GM18505 (cell line): ENCODE measurements around the gene TFF1.

Experiments used
- ATAC-seq: cut with Tn5 transposase; IDR thresholded peaks from one replicate; pipeline ENCODE4 v1.9.1; 2021; ENCODE audit not compliant: unreplicated experiment
- POLR2A ChIP-seq: IDR thresholded peaks from 4 replicates; pipeline ENCODE4 v1.6.1; 2011; ENCODE audit warnings: borderline replicate concordance; ENCODE audit not compliant: insufficient read depth, insufficient read length; ENCODE audit errors: extremely low read depth

TFF1 gene

DNA sequence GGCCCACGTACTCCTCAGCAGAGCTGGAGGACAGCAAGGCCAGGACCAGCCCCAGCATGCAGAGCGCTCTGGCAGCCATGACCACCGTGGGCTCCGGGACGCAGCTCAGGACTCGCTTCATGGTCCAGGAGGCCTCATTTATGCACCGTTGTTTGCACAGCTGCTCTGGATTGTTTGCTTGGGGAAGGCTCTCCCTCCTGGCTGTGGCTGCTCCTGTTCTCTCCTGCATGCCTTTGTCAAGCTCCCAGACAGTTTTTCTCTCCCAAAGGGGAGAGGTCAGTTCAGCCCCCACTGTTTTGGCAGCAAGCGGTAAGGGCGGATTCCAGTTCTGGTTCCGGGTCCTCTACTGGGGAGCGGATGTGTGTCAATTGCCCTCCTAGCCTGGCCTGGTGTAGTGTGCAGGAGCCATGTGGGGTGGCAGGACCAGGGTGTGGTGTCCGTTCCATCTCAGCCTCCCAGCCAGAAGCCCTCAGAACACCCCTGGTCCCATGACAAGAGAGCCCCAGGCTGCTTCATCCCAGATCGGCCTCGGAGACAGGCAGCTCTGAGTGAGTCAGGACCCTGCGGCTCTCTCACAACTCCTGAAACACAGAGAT, 50.9 kb downstream of the TFF1 start, which contains the start of gene TFF3:
Gene TFF3 (minus strand): TSS at position 114 of the 596 bp plus-strand sequence. CDS start 35 bp downstream, at position 79.
- no peak for TF ChIP-seq POLR2A
- no peak for ATAC-seq

DNA sequence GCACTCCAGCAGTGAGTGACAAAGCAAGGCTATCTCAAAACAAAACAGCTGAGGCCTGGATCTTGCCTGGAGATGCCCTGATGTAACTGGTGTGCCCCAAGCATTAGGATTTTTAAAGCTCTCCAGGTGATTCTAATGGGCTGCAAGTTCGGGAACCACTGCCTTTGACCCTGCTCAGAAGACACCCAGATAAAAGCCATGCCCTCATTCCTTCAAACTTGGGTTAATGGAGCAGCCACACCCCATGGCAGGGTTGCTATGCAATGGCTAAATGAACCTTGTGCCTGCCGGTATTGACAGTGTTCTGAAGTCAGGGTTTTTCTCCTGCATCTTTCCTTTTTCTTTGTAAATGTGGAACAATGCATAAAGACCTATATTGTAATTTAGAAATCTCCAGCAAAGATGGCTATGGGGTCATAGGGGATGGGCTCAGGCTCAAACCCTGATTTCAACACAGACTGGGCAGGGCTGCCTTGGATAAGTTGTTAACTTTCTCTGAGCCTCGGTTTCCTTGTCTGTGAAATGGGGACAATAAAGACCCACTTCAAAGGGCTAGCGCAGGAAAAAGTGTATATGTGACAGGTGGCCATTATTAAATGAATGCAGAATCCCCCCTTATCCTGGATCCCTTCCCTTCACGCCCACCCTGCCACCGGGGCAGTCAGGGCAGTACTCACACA, 51.6 kb downstream of the TFF1 start:
- no peak for TF ChIP-seq POLR2A
- ATAC-seq: no peak

DNA sequence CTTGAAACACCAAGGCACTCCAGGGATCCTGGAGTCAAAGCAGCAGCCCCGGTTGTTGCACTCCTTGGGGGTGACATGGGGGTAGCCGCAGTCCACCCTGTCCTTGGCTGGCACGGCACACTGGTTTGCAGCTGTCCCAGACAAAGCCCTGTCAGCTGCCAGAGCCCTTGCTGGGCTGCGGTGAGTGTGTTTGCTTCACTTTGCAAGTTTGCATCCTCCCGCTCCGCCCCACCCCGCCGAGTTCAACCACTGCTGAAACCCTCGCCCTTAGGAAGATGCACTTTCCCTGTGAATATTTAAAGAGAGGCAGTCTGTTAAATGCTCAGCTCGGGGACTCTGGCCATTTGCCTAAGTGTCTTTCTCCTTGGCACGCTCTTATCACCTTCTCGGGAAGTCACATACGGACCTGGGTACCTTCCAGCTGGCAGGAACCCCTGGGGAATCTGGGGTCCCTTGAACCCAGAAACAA, 52.8 kb downstream of the TFF1 start:
- TF ChIP-seq POLR2A: no peak
- ATAC-seq: no peak

DNA sequence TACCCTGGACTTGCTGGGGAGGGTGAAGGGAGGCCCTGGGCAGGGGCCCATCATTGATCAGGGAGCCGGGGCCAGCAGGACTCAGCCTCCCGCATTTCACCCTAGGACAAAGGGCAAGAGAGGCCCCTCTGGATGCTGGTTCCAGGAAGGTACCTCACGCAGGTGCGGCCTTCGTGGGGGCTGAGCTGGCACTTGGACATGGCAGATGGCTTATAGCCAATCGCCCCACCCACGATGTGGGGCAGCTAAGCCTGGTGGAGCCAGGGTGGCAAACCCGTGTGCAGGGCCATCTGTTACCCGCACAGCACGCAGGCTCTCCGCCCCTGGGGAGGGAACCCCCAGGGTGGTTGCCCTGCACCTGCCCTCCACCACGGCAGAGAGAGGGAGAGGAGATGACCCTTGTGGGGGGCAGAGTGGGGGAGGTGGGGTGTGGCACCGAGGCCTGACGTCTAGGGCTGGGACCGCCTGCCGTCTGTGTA, 53.7 kb downstream of the TFF1 start:
- no peak for TF ChIP-seq POLR2A

More for the DNA sequence above, 53.7 kb downstream of the TFF1 start:
- no peak for ATAC-seq
